ENCODE measurements around the gene TNP2.
A peak's percentile ranks its signal among the peaks of the same experiment; 100 is the strongest.

TNP2 gene

GRCh38 chr16:11268921-11269375 is at the start of gene TNP2:
Gene TNP2 (minus strand): TSS chr16:11269325. CDS start chr16:11269262, 63 bp downstream.
- TF ChIP-seq POLR2A (IDR thresholded peaks at IDR 0.05; ENCODE audit: low read length) (no peak), GATA1 (IDR thresholded peaks at IDR 0.05; ENCODE audit: low read depth, low read length) (no peak)
- no peak for DNase-seq

- no peak for TF ChIP-seq POLR2A (IDR thresholded peaks at IDR 0.05; ENCODE audit: low read length)
- TF ChIP-seq GATA1 (IDR thresholded peaks at IDR 0.05; ENCODE audit: low read depth, low read length) = no peak
- no peak for DNase-seq
Observed at GRCh38 chr16:11318817-11319216, 49.7 kb upstream of the TNP2 start.

- TF ChIP-seq GATA1 (IDR thresholded peaks at IDR 0.05; ENCODE audit: low read depth, low read length) = no peak
- no peak for TF ChIP-seq POLR2A (IDR thresholded peaks at IDR 0.05; ENCODE audit: low read length)
- DNase-seq = no peak
Observed at GRCh38 chr16:11316331-11317015, 47.3 kb upstream of the TNP2 start.

GRCh38 chr16:11315510-11315909 is 46.4 kb upstream of the TNP2 start:
- DNase-seq = no peak

GRCh38 chr16:11314309-11314894 is 45.3 kb upstream of the TNP2 start:
- TF ChIP-seq GATA1 (IDR thresholded peaks at IDR 0.05; ENCODE audit: low read depth, low read length) (no peak), POLR2A (IDR thresholded peaks at IDR 0.05; ENCODE audit: low read length) (no peak)
- DNase-seq = no peak

More at GRCh38 chr16:11315510-11315909, 46.4 kb upstream of the TNP2 start:
- TF ChIP-seq POLR2A (IDR thresholded peaks at IDR 0.05; ENCODE audit: low read length) = no peak
- TF ChIP-seq GATA1 (IDR thresholded peaks at IDR 0.05; ENCODE audit: low read depth, low read length) = no peak

GRCh38 chr16:11313493-11314308 is 44.6 kb upstream of the TNP2 start:
- no peak for DNase-seq
- TF ChIP-seq GATA1 (IDR thresholded peaks at IDR 0.05; ENCODE audit: low read depth, low read length) (no peak), POLR2A (IDR thresholded peaks at IDR 0.05; ENCODE audit: low read length) (no peak)

- DNase-seq = peak; percentile 23 to 42
- no peak for TF ChIP-seq GATA1 (IDR thresholded peaks at IDR 0.05; ENCODE audit: low read depth, low read length)
- no peak for TF ChIP-seq POLR2A (IDR thresholded peaks at IDR 0.05; ENCODE audit: low read length)
Observed at GRCh38 chr16:11312718-11313492, 43.8 kb upstream of the TNP2 start.

- no peak for TF ChIP-seq GATA1 (IDR thresholded peaks at IDR 0.05; ENCODE audit: low read depth, low read length)
- no peak for DNase-seq
Observed at GRCh38 chr16:11310997-11311561, 42.0 kb upstream of the TNP2 start.

- TF ChIP-seq POLR2A (IDR thresholded peaks at IDR 0.05; ENCODE audit: low read length) (no peak), GATA1 (IDR thresholded peaks at IDR 0.05; ENCODE audit: low read depth, low read length) (no peak)
- no peak for DNase-seq
Observed at GRCh38 chr16:11310634-11310977, 41.5 kb upstream of the TNP2 start.

- no peak for TF ChIP-seq GATA1 (IDR thresholded peaks at IDR 0.05; ENCODE audit: low read depth, low read length)
- TF ChIP-seq POLR2A (IDR thresholded peaks at IDR 0.05; ENCODE audit: low read length) = no peak
- no peak for DNase-seq
Observed at GRCh38 chr16:11309895-11310633, 40.9 kb upstream of the TNP2 start.

GRCh38 chr16:11308493-11309283 is 39.6 kb upstream of the TNP2 start:
- TF ChIP-seq GATA1 (IDR thresholded peaks at IDR 0.05; ENCODE audit: low read depth, low read length) (no peak), POLR2A (IDR thresholded peaks at IDR 0.05; ENCODE audit: low read length) (no peak)
- no peak for DNase-seq

Measured in erythroblast (primary cell).